KMS-11 (cell line): ENCODE measurements around the gene SOD2.
"Not testable (repeated sequence)": the region's sequence is repeated elsewhere in the genome, so short reads cannot be mapped to it uniquely, and the experiment has no call there.

ENCODE experiments used
- H2AFZ ChIP-seq: fragments of 200-600 bp; sonication (generic); 2 replicates; pipeline ENCODE4 v1.6.1; 2016; ENCODE audit warnings: antibody characterized with exemption, mixed run types, low read depth
- H3K27ac ChIP-seq: fragments of 200-600 bp; sonication (generic); 2 replicates; pipeline ENCODE4 v1.6.1; 2016; ENCODE audit warnings: mild to moderate bottlenecking, mixed run types
- H3K27me3 ChIP-seq: fragments of 200-600 bp; sonication (generic); 2 replicates; pipeline ENCODE4 v1.6.1; 2017; ENCODE audit warnings: mild to moderate bottlenecking, low read depth, mixed run types, moderate library complexity; ENCODE audit not compliant: insufficient read depth
- H3K36me3 ChIP-seq: fragments of 200-600 bp; sonication (generic); 2 replicates; pipeline ENCODE4 v1.6.1; 2017; ENCODE audit warnings: mild to moderate bottlenecking, mixed run types; ENCODE audit not compliant: insufficient read depth
- H3K4me1 ChIP-seq: fragments of 200-600 bp; sonication (generic); 2 replicates; pipeline ENCODE4 v1.6.1; 2016; ENCODE audit warnings: mild to moderate bottlenecking, low read depth, mixed run types; ENCODE audit not compliant: poor library complexity, severe bottlenecking
- H3K4me2 ChIP-seq: fragments of 200-600 bp; sonication (generic); 2 replicates; pipeline ENCODE4 v1.7.0; 2016; ENCODE audit warnings: mild to moderate bottlenecking, mixed run types
- H3K4me3 ChIP-seq: fragments of 200-600 bp; sonication (generic); IDR thresholded peaks from 2 replicates; pipeline ENCODE4 v1.6.1; 2017; ENCODE audit warnings: low read depth, low read length, mixed read lengths; ENCODE audit not compliant: insufficient read depth
- H3K79me2 ChIP-seq: fragments of 200-600 bp; sonication (generic); 2 replicates; pipeline ENCODE4 v1.6.1; 2016; ENCODE audit warnings: low read depth, mixed run types; ENCODE audit not compliant: insufficient read depth
- H3K9ac ChIP-seq: fragments of 200-600 bp; sonication (generic); 2 replicates; pipeline ENCODE4 v1.6.1; 2016; ENCODE audit warnings: mild to moderate bottlenecking, mixed run types
- H4K20me1 ChIP-seq: fragments of 200-600 bp; sonication (generic); 2 replicates; pipeline ENCODE4 v1.6.1; 2016; ENCODE audit warnings: mild to moderate bottlenecking, mixed run types; ENCODE audit not compliant: insufficient read depth
- TF ChIP-seq, protein P1 (sequence below): fragments of 200-600 bp; sonication (generic); conservative IDR thresholded peaks from 2 replicates; pipeline ENCODE4 v1.6.1; 2017; ENCODE audit warnings: low read depth, mild to moderate bottlenecking, antibody characterized with exemption, low read length, moderate library complexity, mixed read lengths

Gene SOD2

DNA sequence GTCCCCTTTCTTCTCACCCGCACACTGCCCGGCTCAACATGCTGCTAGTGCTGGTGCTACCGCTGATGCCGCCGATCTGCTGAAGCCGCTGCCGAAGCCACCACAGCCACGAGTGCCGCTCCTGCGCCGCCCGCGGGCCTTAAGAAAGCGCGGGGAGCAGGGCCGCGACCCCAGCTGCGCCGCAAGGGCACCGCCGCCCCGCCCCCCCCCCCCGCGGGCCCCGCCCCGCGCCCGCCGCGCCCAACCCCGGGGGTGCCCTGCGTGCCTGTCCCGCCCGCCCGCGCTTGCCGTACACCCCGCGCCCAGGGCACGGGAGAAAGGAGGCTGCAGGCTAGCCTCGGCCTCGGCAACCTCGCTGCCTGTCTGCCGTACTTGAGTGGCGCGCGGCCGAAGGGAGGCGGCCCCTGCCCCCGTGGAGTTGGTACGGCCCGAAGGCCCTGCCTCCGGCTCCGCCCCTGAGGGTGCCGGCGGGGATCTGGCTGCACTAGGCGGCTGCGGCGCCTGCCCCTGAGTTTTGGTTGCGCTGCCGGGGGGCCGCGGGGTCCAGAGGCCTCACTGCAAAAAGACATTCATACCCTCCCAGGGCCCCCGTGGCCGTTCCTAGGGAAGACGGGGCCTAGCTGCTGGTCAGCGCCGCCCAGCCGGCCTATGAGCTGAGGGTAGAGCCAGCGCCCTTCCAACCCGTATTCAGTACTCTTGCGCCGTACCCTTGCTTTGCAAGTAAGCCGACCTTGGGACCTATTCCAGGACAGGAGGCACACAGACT lies at the start of gene SOD2:
SOD2 (minus strand) TSS at position 114 of the 766 bp plus-strand sequence; CDS start at position 40, 74 bp downstream.
- peak within 1 kb of the TSS; percentile 91 for H3K4me2 ChIP-seq
- peak within 1 kb of the TSS; percentile 67 for H2AFZ ChIP-seq
- H4K20me1 ChIP-seq, result no peaks in the 10 kb centered on the region
- peak within 1 kb of the TSS; percentile 81 for H3K9ac ChIP-seq
- H3K36me3 ChIP-seq, result no peaks in the 10 kb centered on the region
- H3K27me3 ChIP-seq, result no peaks in the 10 kb centered on the region
- peaks cover 21% of the 10 kb centered on the region for H3K4me1 ChIP-seq
- H3K79me2 ChIP-seq, result peaks cover 38% of the 10 kb centered on the region; the same call in 1 of the 2 replicates
- H3K27ac ChIP-seq, result peak within 1 kb of the TSS; percentile 78
- no peak within 1 kb of the TSS for H3K4me3 ChIP-seq
- TF ChIP-seq, protein P1, sequence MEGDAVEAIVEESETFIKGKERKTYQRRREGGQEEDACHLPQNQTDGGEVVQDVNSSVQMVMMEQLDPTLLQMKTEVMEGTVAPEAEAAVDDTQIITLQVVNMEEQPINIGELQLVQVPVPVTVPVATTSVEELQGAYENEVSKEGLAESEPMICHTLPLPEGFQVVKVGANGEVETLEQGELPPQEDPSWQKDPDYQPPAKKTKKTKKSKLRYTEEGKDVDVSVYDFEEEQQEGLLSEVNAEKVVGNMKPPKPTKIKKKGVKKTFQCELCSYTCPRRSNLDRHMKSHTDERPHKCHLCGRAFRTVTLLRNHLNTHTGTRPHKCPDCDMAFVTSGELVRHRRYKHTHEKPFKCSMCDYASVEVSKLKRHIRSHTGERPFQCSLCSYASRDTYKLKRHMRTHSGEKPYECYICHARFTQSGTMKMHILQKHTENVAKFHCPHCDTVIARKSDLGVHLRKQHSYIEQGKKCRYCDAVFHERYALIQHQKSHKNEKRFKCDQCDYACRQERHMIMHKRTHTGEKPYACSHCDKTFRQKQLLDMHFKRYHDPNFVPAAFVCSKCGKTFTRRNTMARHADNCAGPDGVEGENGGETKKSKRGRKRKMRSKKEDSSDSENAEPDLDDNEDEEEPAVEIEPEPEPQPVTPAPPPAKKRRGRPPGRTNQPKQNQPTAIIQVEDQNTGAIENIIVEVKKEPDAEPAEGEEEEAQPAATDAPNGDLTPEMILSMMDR, result no peak

DNA sequence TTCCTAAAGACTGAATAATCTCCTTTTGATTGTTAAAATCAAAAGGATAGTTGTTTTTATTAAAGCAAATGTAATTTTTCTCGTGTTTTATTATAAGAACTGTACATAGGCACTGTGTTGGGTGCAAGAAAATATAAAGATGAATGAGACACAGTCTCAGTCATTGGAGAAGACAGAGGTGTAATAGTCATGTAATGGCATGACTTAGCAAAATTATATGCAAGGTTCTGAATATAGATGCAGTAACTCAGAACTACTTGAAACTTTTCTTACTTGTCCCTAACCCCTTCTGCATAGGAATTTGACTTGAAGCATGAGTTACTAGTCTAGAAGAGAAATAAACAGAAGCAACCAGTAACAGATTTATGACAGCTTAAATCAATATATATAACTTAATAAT lies 49.1 kb upstream of the SOD2 start:
- H3K27ac ChIP-seq, result no peak overlapping the region
- no peak overlapping the region for H3K4me3 ChIP-seq
- H4K20me1 ChIP-seq, result peaks cover 9% of the 10 kb centered on the region
- no peak overlapping the region for H3K4me2 ChIP-seq
- no peak overlapping the region for H3K9ac ChIP-seq
- H3K79me2 ChIP-seq, result peaks cover 55% of the 10 kb centered on the region
- TF ChIP-seq, protein P1, result no peak
- H3K4me1 ChIP-seq, result no peaks in the 10 kb centered on the region
- peaks cover 17% of the 10 kb centered on the region for H3K36me3 ChIP-seq
- no peak overlapping the region for H2AFZ ChIP-seq
- H3K27me3 ChIP-seq, result no peaks in the 10 kb centered on the region

DNA sequence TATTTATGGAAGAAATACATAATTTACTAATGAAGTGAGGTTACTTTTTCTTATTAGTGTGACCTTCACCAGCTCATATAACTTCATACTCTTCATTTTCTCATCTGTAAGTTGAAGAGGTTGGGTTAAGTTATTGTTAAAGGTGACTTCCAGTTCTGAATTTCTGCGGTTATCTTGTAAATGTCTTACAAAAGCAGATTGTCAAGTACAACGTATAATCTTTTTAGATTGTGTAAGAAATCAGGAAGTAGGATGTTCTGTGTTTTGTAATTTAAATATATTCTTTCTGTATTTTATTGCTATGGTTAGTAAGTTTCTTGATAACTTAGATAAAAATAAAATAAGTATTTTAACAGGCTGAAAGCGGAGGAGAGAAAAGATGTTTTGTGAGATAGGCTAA lies 46.3 kb upstream of the SOD2 start:
- peaks cover 74% of the 10 kb centered on the region for H3K79me2 ChIP-seq
- no peak overlapping the region for H3K9ac ChIP-seq
- TF ChIP-seq, protein P1, result no peak
- H3K36me3 ChIP-seq, result no peaks in the 10 kb centered on the region
- H3K27me3 ChIP-seq, result no peaks in the 10 kb centered on the region
- no peak overlapping the region for H3K4me2 ChIP-seq
- H3K4me1 ChIP-seq, result peaks cover 7% of the 10 kb centered on the region
- peaks cover 8% of the 10 kb centered on the region; the same call in 1 of the 2 replicates for H4K20me1 ChIP-seq
- H3K4me3 ChIP-seq, result no peak overlapping the region
- no peak overlapping the region for H2AFZ ChIP-seq
- H3K27ac ChIP-seq, result no peak overlapping the region

DNA sequence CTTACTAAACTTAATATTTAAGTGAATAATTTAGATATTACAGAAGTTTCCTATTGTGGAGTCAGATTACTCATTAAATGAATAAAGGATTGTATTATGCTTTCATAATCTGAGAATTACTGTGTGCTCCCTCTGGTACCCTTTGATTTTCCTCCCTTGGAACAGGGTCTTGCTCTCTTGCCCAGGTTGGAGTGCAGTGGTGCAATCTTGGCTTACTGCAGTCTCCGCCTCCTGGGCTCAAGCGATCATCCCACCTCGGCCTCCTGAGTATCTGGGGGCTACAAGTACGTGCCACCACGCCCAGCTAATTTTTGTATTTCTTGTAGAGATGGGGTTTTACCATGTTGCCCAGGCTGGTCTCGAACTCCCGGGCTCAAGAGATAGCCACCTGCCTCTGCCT lies 43.9 kb upstream of the SOD2 start:
- no peaks in the 10 kb centered on the region for H3K27me3 ChIP-seq
- TF ChIP-seq, protein P1, result no peak
- H2AFZ ChIP-seq, result no peak overlapping the region
- no peak overlapping the region for H3K9ac ChIP-seq
- no peak overlapping the region for H3K4me2 ChIP-seq
- no peak overlapping the region for H3K4me3 ChIP-seq
- no peak overlapping the region for H3K27ac ChIP-seq
- peaks cover 19% of the 10 kb centered on the region for H4K20me1 ChIP-seq
- peaks cover 86% of the 10 kb centered on the region for H3K79me2 ChIP-seq
- no peaks in the 10 kb centered on the region for H3K36me3 ChIP-seq
- peaks cover 17% of the 10 kb centered on the region for H3K4me1 ChIP-seq

DNA sequence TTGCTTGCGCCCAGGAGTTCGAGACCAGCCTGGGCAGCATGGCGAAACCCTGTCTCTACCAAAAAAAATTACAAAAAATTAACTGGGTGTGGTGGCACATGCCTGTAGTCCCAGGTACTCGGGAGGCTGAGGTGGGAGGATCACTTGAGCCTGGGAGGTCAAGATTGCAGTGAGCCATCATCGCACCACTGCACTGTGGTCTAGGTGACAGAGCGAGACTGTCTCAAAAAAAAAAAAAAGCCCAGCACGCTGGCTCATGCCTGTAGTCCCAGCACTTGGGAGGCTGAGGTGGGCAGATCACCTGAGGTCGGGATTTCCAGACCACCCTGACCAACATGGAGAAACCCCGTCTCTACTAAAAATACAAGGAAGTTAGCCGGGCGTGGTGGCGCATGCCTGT lies 40.4 kb upstream of the SOD2 start:
- not testable (repeated sequence) for H3K4me2 ChIP-seq, H3K9ac ChIP-seq, H3K27me3 ChIP-seq, H3K4me3 ChIP-seq, H3K36me3 ChIP-seq, H2AFZ ChIP-seq, H3K27ac ChIP-seq
- peaks cover 49% of the 10 kb centered on the region for H4K20me1 ChIP-seq
- H3K4me1 ChIP-seq, result peaks cover 44% of the 10 kb centered on the region
- peaks cover 99% of the 10 kb centered on the region for H3K79me2 ChIP-seq

DNA sequence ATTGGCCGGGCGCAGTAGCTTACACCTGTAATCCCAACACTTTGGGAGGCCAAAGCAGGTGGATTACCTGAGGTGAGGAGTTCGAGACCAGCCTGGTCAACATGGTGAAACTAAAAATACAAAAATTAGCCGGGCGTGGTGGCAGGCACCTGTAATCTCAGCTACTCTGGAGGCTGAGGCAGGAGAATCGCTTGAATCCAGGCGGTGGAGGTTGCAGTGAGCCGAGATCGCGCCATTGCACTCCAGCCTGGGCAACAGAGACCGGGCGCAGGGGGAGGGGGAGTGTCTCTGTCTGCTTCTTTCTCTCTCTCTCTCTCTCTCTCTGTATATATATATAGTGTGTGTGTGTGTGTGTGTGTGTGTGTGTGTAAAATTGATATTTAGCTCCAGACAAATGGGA lies 39.5 kb upstream of the SOD2 start:
- Histone ChIP-seq H4K20me1 (peaks cover 46% of the 10 kb centered on the region), H3K4me1 (peaks cover 44% of the 10 kb centered on the region)
- H3K4me2 ChIP-seq, result not testable (repeated sequence)

More for the DNA sequence above, 39.5 kb upstream of the SOD2 start:
- H3K9ac ChIP-seq, H3K27ac ChIP-seq, H3K27me3 ChIP-seq, H3K4me3 ChIP-seq, H2AFZ ChIP-seq, H3K36me3 ChIP-seq: not testable (repeated sequence)
- peaks cover 99% of the 10 kb centered on the region for H3K79me2 ChIP-seq
